A673 (cell line): Measurements from ENCODE around the gene MTNR1A. TPM values are rescaled to one million over a fixed set of nuclear protein-coding genes. Genes with fewer than 3 reads are reported as not detected.

ENCODE experiments used
- BruUV-seq: library from RNA; stranded (reverse); fragments of 400-500 nt; replicated peaks from 2 replicates; lab custom pipeline; 2021; lab: Mats Ljungman, UMichigan
- CTCF ChIA-PET: fragments of 300-600 bp; sonication (Branson Sonifier 250); formaldehyde crosslinking; loops from one replicate; lab custom pipeline; 2022; ENCODE audit warnings: antibody characterized with exemption; lab: Charles Lee
- POLR2A ChIA-PET: fragments of 300-600 bp; sonication (Branson Sonifier 250); formaldehyde crosslinking; loops from one replicate; lab custom pipeline; 2022; ENCODE audit warnings: antibody characterized with exemption; ENCODE audit not compliant: low non-redundant PET; lab: Charles Lee
- DNase-seq: peaks from one replicate; pipeline ENCODE4 v3.0.0-alpha.2; 2015; ENCODE audit warnings: low spot score
- H3K27ac ChIP-seq: fragments of 200-600 bp; sonication (generic); 2 replicates; pipeline ENCODE4 v1.5.1; 2016; ENCODE audit warnings: mixed run types, low read depth, mild to moderate bottlenecking, mixed read lengths, antibody characterized with exemption, low read length; ENCODE audit not compliant: poor library complexity, severe bottlenecking
- H3K27me3 ChIP-seq: fragments of 200-600 bp; sonication (generic); replicated peaks from 2 replicates; pipeline ENCODE4 v1.6.1; 2017; ENCODE audit warnings: mixed run types, low read depth, mild to moderate bottlenecking, mixed read lengths, antibody characterized with exemption, low read length; ENCODE audit not compliant: insufficient read depth, poor library complexity
- H3K36me3 ChIP-seq: fragments of 200-600 bp; sonication (generic); 2 replicates; pipeline ENCODE4 v1.6.1; 2016; ENCODE audit warnings: mixed run types, mild to moderate bottlenecking, mixed read lengths, antibody characterized with exemption, low read length; ENCODE audit not compliant: insufficient read depth, poor library complexity, severe bottlenecking
- H3K4me1 ChIP-seq: fragments of 200-600 bp; sonication (generic); 2 replicates; pipeline ENCODE4 v1.6.1; 2017; ENCODE audit warnings: mixed run types, mild to moderate bottlenecking, mixed read lengths, antibody characterized with exemption, low read length; ENCODE audit not compliant: insufficient read depth, poor library complexity, severe bottlenecking
- H3K4me3 ChIP-seq: fragments of 200-600 bp; sonication (generic); 2 replicates; pipeline ENCODE4 v1.5.1; 2016; ENCODE audit warnings: low read depth, mixed run types, mild to moderate bottlenecking, mixed read lengths, low read length; ENCODE audit not compliant: poor library complexity, severe bottlenecking
- H3K9me3 ChIP-seq: fragments of 200-600 bp; sonication (generic); 2 replicates; pipeline ENCODE4 v1.6.1; 2016; ENCODE audit warnings: mixed run types, low read depth, mild to moderate bottlenecking, mixed read lengths, antibody characterized with exemption, low read length; ENCODE audit not compliant: poor library complexity, severe bottlenecking
- CTCF ChIP-seq: fragments of 300-800, 200-600 bp; sonication (generic); conservative IDR thresholded peaks from 2 replicates; pipeline ENCODE4 v1.5.1; 2017; ENCODE audit warnings: low read depth, mild to moderate bottlenecking, antibody characterized with exemption, low read length, moderate library complexity, mixed read lengths
- EZH2 ChIP-seq: fragments of 200-600 bp; sonication (generic); IDR thresholded peaks from 2 replicates; pipeline ENCODE4 v1.6.1; 2017; ENCODE audit warnings: borderline replicate concordance, low read depth, mild to moderate bottlenecking, mixed read lengths, antibody characterized with exemption, low read length; ENCODE audit not compliant: poor library complexity, severe bottlenecking
- intact Hi-C: fragments of 100-400 bp; cut with micrococcal nuclease; formaldehyde crosslinking; loops from one replicate; pipeline ENCODE4 v1.10.0; 2022; ENCODE audit not compliant: unreplicated experiment
- total RNA-seq: library from RNA; stranded (reverse); gene quantifications from 2 replicates; pipeline ENCODE4 v1.2.3, GENCODE V29; 2021

Gene MTNR1A
- total RNA-seq, 1 experiment from 2014 or later: 1.2 TPM

- no peaks in the 10 kb centered on the region for H3K9me3 ChIP-seq
- H3K4me1 ChIP-seq: no peaks in the 10 kb centered on the region
- CTCF ChIA-PET: interaction anchor here (1.0 kb wide), 1 partner anchor 289 kb away, joined by 3 read pairs; no protein-coding TSS in a partner anchor
- peaks cover 24% of the 10 kb centered on the region for H3K36me3 ChIP-seq
- H3K27me3 ChIP-seq: no peaks in the 10 kb centered on the region
- peak; percentile 58 for DNase-seq
- POLR2A ChIA-PET: no interaction called here
- no TSS peak for BruUV-seq
- H3K27ac ChIP-seq: no peak overlapping the region
- intact Hi-C loops: loop anchor here (1.0 kb wide), 1 partner anchor 290 kb away; no protein-coding TSS in a partner anchor
- H3K4me3 ChIP-seq: no peak overlapping the region
- peak; percentile 94 for TF ChIP-seq CTCF
- TF ChIP-seq EZH2: no peak
These were observed 32.1 kb upstream of the MTNR1A start for GRCh38 chr4:186587416-186588018.

- intact Hi-C loops: no loop called here
- BruUV-seq: no TSS peak
- H3K36me3 ChIP-seq: peaks cover 24% of the 10 kb centered on the region
- H3K9me3 ChIP-seq: no peaks in the 10 kb centered on the region
- TF ChIP-seq CTCF: no peak
- TF ChIP-seq EZH2: no peak
- H3K4me1 ChIP-seq: no peaks in the 10 kb centered on the region
- DNase-seq: no peak
- no peaks in the 10 kb centered on the region for H3K27me3 ChIP-seq
- ChIA-PET CTCF (no interaction called here), POLR2A (no interaction called here)
- H3K27ac ChIP-seq: no peak overlapping the region
- H3K4me3 ChIP-seq: no peak overlapping the region
These were observed 30.8 kb upstream of the MTNR1A start for GRCh38 chr4:186586205-186586604.

- peaks cover 24% of the 10 kb centered on the region for H3K36me3 ChIP-seq
- H3K4me1 ChIP-seq: no peaks in the 10 kb centered on the region
- no peak for DNase-seq
- H3K9me3 ChIP-seq: no peaks in the 10 kb centered on the region
- TF ChIP-seq EZH2: no peak
- no peak for TF ChIP-seq CTCF
- BruUV-seq: no TSS peak
- ChIA-PET CTCF (no interaction called here), POLR2A (no interaction called here)
- intact Hi-C loops: loop anchor here (2.0 kb wide), 1 partner anchor 112 kb away; no protein-coding TSS in a partner anchor
- H3K4me3 ChIP-seq: no peak overlapping the region
- no peaks in the 10 kb centered on the region for H3K27me3 ChIP-seq
- no peak overlapping the region for H3K27ac ChIP-seq
These were observed 29.5 kb upstream of the MTNR1A start for GRCh38 chr4:186584912-186585311.
